Cerebellar cortex (tissue), 1 donor: Measurements from ENCODE around the gene GLIS2.

Source experiments
- DNase-seq: peaks from one replicate; pipeline ENCODE4 v3.0.0-alpha.2; 2015; ENCODE audit warnings: low spot score

Gene GLIS2

GRCh38 chr16:4371357-4372000 lies 55.6 kb downstream of the GLIS2 start, which contains the start of gene VASN:
TSS of gene VASN (plus strand) at chr16:4371848. CDS start at chr16:4380878, 9,030 bp downstream.
- DNase-seq = peak; percentile 71

DNA sequence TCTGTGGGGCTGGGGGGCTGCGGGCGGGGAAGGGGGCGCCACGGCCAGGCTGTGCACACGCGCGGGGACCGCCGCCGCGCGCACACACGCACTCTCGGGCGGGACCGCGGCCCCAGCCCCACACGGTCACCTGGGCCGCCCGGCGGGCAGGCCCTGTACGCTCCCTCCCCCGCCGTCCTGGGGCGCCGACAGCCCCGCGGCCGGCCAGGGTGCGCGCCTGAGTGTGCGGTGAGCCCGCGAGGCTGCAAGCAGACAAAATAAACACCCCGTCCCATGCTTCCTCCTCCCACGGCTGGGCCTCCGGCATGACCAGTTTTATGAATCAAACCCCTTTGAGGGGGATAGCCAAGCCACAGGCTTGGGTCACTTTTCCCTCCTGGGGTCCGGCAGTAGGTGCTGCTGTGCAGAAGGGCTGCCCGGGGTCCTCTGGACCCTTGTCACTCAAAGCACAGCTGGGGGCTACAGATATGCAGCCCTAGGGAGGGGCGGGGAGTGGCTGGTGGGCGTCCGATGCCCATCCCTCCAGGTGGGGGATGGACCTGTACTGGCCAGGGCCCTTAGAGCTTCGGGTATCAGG lies 56.2 kb downstream of the GLIS2 start:
- DNase-seq = no peak

- DNase-seq = no peak
Measured at GRCh38 chr16:4372578-4373355, 56.9 kb downstream of the GLIS2 start.

DNA sequence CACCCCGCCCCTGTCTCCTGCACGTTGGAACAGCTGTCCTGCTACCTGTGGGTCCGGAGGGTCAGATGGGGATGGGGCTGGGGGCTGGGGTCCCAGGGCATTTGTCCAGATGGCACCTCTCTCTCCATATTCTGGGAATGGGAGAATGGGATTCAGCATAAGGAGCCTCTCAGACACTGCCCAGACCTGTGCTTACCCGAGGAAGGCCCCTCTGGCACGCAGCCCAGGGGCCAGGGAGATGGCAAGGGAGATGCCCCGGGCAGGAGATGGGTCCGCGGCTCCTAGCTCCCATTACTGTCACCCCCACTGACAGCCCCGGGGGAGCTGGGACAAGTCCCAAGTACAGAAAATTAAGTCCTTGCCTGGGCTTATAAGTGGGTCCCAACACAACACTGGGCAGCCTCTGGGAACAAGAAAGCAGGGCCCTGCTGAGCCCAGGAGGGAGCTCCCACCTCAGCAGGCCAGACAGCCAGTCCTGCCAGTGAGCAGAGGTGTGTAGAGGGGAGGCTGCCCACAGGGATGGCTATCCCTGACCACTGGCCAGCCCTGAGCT lies 57.6 kb downstream of the GLIS2 start:
- no peak for DNase-seq

DNA sequence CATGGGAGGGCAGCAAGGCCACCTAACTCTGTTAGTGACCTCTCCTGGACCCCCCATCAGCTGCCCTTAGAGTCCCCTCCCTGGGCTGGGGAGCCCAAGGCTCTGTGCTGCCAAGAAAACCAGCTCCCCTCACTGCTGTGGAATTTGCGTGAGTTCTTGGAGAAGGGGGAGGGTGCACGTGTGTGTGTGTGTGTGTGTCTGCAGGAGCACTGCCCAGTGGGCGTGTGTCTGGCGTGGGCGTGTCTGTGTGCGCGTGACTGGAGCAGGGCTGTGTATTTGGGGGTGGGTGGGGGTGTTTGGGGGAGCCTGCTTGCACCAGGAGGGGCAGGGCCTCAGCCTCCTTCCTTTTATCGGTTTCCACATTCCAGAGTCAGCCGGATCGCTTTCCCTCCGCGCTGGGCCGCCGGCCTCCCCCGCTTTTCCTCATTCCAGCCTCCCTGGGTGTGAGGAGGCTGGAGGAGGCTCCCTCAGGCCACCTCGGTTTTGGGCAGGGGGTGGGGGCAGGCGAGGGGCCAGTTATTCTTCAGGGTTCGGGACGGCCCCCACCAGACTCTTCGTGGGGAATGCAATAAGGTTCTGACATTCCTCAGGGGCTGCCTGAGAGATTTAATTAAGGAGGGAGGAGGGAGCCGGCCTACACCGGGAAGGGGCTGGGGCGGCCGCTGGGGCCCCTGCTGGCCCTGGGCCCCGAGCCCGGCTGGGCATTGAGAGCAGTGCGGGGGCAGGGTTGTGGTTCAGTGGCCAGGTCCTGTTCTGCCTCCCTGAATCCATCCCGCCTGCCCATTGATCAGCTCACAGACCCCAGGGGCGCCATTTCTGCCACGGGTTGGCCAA lies 58.3 kb downstream of the GLIS2 start:
- DNase-seq = no peak

GRCh38 chr16:4375717-4376116 lies 59.9 kb downstream of the GLIS2 start:
- DNase-seq = no peak

GRCh38 chr16:4376126-4376892 lies 60.4 kb downstream of the GLIS2 start:
- DNase-seq = peak; percentile 74

- DNase-seq = no peak
Measured at GRCh38 chr16:4376893-4377572, 61.2 kb downstream of the GLIS2 start.

- DNase-seq = no peak
Measured at GRCh38 chr16:4377573-4378154, 61.8 kb downstream of the GLIS2 start.

GRCh38 chr16:4378161-4378666 lies 62.3 kb downstream of the GLIS2 start:
- DNase-seq = no peak

DNA sequence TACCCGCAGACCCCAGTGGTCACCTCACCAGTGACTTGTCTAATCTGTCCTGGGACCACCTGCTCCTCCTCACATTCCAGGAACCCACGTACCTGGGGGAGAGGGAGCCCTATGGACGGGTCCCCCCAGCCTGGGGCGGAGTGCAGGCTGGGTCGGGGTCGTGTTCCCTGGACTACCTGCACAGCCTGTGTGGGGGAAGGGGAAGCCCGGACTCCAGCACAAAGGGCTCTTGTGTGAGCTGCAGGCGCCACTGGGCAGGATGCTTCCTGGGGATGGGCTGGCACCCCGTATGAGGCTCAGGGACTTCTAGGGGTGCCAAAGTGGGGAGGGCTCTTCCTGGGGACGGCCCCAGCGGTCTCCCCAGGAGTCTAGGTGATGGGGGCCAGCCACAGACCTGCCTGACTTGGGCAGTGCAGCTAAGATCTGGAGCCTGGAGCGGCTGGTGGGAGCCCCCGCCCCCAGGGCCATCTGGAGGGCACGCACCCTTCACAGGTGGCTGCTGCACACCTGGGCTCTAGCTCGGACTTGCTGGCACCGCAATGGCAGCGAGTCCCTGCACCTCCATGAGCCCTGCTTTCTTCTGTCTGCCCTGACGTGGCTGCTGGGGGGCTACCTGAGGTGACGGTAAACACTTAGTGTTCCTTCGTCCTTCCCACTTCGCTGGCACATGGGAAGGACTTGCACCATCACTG lies 63.3 kb downstream of the GLIS2 start:
- DNase-seq = no peak

- no peak for DNase-seq
Measured at GRCh38 chr16:4380119-4381063, 64.5 kb downstream of the GLIS2 start.

DNA sequence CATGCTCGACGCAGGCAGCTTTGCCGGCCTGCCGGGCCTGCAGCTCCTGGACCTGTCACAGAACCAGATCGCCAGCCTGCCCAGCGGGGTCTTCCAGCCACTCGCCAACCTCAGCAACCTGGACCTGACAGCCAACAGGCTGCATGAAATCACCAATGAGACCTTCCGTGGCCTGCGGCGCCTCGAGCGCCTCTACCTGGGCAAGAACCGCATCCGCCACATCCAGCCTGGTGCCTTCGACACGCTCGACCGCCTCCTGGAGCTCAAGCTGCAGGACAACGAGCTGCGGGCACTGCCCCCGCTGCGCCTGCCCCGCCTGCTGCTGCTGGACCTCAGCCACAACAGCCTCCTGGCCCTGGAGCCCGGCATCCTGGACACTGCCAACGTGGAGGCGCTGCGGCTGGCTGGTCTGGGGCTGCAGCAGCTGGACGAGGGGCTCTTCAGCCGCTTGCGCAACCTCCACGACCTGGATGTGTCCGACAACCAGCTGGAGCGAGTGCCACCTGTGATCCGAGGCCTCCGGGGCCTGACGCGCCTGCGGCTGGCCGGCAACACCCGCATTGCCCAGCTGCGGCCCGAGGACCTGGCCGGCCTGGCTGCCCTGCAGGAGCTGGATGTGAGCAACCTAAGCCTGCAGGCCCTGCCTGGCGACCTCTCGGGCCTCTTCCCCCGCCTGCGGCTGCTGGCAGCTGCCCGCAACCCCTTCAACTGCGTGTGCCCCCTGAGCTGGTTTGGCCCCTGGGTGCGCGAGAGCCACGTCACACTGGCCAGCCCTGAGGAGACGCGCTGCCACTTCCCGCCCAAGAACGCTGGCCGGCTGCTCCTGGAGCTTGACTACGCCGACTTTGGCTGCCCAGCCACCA lies 65.4 kb downstream of the GLIS2 start:
- DNase-seq = peak; percentile 73

DNA sequence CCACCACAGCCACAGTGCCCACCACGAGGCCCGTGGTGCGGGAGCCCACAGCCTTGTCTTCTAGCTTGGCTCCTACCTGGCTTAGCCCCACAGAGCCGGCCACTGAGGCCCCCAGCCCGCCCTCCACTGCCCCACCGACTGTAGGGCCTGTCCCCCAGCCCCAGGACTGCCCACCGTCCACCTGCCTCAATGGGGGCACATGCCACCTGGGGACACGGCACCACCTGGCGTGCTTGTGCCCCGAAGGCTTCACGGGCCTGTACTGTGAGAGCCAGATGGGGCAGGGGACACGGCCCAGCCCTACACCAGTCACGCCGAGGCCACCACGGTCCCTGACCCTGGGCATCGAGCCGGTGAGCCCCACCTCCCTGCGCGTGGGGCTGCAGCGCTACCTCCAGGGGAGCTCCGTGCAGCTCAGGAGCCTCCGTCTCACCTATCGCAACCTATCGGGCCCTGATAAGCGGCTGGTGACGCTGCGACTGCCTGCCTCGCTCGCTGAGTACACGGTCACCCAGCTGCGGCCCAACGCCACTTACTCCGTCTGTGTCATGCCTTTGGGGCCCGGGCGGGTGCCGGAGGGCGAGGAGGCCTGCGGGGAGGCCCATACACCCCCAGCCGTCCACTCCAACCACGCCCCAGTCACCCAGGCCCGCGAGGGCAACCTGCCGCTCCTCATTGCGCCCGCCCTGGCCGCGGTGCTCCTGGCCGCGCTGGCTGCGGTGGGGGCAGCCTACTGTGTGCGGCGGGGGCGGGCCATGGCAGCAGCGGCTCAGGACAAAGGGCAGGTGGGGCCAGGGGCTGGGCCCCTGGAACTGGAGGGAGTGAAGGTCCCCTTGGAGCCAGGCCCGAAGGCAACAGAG lies 66.3 kb downstream of the GLIS2 start:
- no peak for DNase-seq

- DNase-seq = no peak
Measured at GRCh38 chr16:4382795-4383357, 67.0 kb downstream of the GLIS2 start.
